Measurements from ENCODE around the gene THOC1. TPM values are rescaled to one million over a fixed set of nuclear protein-coding genes. Genes with fewer than 3 reads are reported as not detected.

Gene THOC1
- total and polyA plus RNA-seq, 2 donors from 2014 or later = 22.4 to 32.6 TPM

- Histone ChIP-seq H3K27me3 (ENCODE audit: control insufficient read depth, insufficient read depth, low read length) (no peaks in the 10 kb centered on the region), H3K9ac (ENCODE audit: low read length in 3 of 3) (no peak overlapping the region), H3K4me1 (ENCODE audit: control insufficient read depth in 2 of 3, insufficient read depth in 2 of 3, low read depth in 1 of 3, low read length in 3 of 3) (no peaks in the 10 kb centered on the region), H3K27ac (ENCODE audit: low read depth in 2 of 2, low read length in 2 of 2) (no peak overlapping the region), H3K36me3 (ENCODE audit: control insufficient read depth in 2 of 3, insufficient read depth in 3 of 3, low read length in 3 of 3) (peaks cover 4 to 19% (median 19%) of the 10 kb centered on the region in 3 donors), H3K4me3 (ENCODE audit: low read length in 3 of 3) (no peak overlapping the region), H3K9me3 (ENCODE audit: control insufficient read depth in 2 of 3, insufficient read depth in 1 of 3, low read length in 3 of 3) (no peaks in the 10 kb centered on the region)
- FAIRE-seq = no peak
- no peak for TF ChIP-seq CTCF (IDR thresholded peaks at IDR 0.05; ENCODE audit: borderline replicate concordance, extremely low read depth, insufficient read depth)
- intact Hi-C loops (cut with DNase I) = no loop called here
- DNase-seq = no peak
Observed at GRCh38 chr18:199214-199613, 68.6 kb downstream of the THOC1 start.

- Histone ChIP-seq H3K9me3 (ENCODE audit: control insufficient read depth in 2 of 3, insufficient read depth in 1 of 3, low read length in 3 of 3) (no peaks in the 10 kb centered on the region), H3K36me3 (ENCODE audit: control insufficient read depth in 2 of 3, insufficient read depth in 3 of 3, low read length in 3 of 3) (peaks cover 2 to 15% (median 13%) of the 10 kb centered on the region in 3 donors), H3K27ac (ENCODE audit: low read depth in 2 of 2, low read length in 2 of 2) (no peak overlapping the region), H3K4me3 (ENCODE audit: low read length in 3 of 3) (no peak overlapping the region), H3K9ac (ENCODE audit: low read length in 3 of 3) (no peak overlapping the region), H3K4me1 (ENCODE audit: control insufficient read depth in 2 of 3, insufficient read depth in 2 of 3, low read depth in 1 of 3, low read length in 3 of 3) (no peaks in the 10 kb centered on the region), H3K27me3 (ENCODE audit: control insufficient read depth, insufficient read depth, low read length) (no peaks in the 10 kb centered on the region)
- no peak for TF ChIP-seq CTCF (IDR thresholded peaks at IDR 0.05; ENCODE audit: borderline replicate concordance, extremely low read depth, insufficient read depth)
- no peak for DNase-seq
- FAIRE-seq = no peak
- intact Hi-C loops (cut with DNase I) = no loop called here
Observed at GRCh38 chr18:195651-196050, 72.2 kb downstream of the THOC1 start.

- Histone ChIP-seq H3K27me3 (ENCODE audit: control insufficient read depth, insufficient read depth, low read length) (no peaks in the 10 kb centered on the region), H3K4me3 (ENCODE audit: low read length in 3 of 3) (no peak overlapping the region), H3K9me3 (ENCODE audit: control insufficient read depth in 2 of 3, insufficient read depth in 1 of 3, low read length in 3 of 3) (no peaks in the 10 kb centered on the region), H3K4me1 (ENCODE audit: control insufficient read depth in 2 of 3, insufficient read depth in 2 of 3, low read depth in 1 of 3, low read length in 3 of 3) (no peaks in the 10 kb centered on the region), H3K9ac (ENCODE audit: low read length in 3 of 3) (no peak overlapping the region), H3K27ac (ENCODE audit: low read depth in 2 of 2, low read length in 2 of 2) (no peak overlapping the region), H3K36me3 (ENCODE audit: control insufficient read depth in 2 of 3, insufficient read depth in 3 of 3, low read length in 3 of 3) (peaks cover 0 to 6% (median 3%) of the 10 kb centered on the region in 3 donors)
- DNase-seq = no peak
- no peak for FAIRE-seq
- intact Hi-C loops (cut with DNase I) = no loop called here
- TF ChIP-seq CTCF (IDR thresholded peaks at IDR 0.05; ENCODE audit: borderline replicate concordance, extremely low read depth, insufficient read depth) = no peak
Observed at GRCh38 chr18:192801-193200, 75.0 kb downstream of the THOC1 start.

- TF ChIP-seq CTCF (IDR thresholded peaks at IDR 0.05; ENCODE audit: borderline replicate concordance, extremely low read depth, insufficient read depth) = no peak
- H3K9ac ChIP-seq (ENCODE audit: low read length in 3 of 3) = no peak overlapping the region
- DNase-seq = no peak
- H3K4me1 ChIP-seq (ENCODE audit: control insufficient read depth in 2 of 3, insufficient read depth in 2 of 3, low read depth in 1 of 3, low read length in 3 of 3) = no peaks in the 10 kb centered on the region
- intact Hi-C loops (cut with DNase I) = no loop called here
- no peak overlapping the region for H3K27ac ChIP-seq (ENCODE audit: low read depth in 2 of 2, low read length in 2 of 2)
- H3K27me3 ChIP-seq (ENCODE audit: control insufficient read depth, insufficient read depth, low read length) = no peaks in the 10 kb centered on the region
- no peak for FAIRE-seq
- no peaks in the 10 kb centered on the region for H3K9me3 ChIP-seq (ENCODE audit: control insufficient read depth in 2 of 3, insufficient read depth in 1 of 3, low read length in 3 of 3)
- H3K4me3 ChIP-seq (ENCODE audit: low read length in 3 of 3) = no peak overlapping the region
- H3K36me3 ChIP-seq (ENCODE audit: control insufficient read depth in 2 of 3, insufficient read depth in 3 of 3, low read length in 3 of 3) = peaks cover 0 to under 1% (median 0%) of the 10 kb centered on the region in 3 donors
Observed at GRCh38 chr18:191725-192124, 76.1 kb downstream of the THOC1 start.

All from kidney (tissue), 14 donors.